HUES6 (cell line): ENCODE measurements around the gene TNFRSF8.
"Not testable (repeated sequence)": the region's sequence is repeated elsewhere in the genome, so short reads cannot be mapped to it uniquely, and the experiment has no call there.

Experiments used
- H3K27ac ChIP-seq: 2 replicates; pipeline ENCODE4 v1.7.0; 2013; ENCODE audit warnings: low read depth, mild to moderate bottlenecking, low read length, inconsistent platforms
- H3K27me3 ChIP-seq: 2 replicates; pipeline ENCODE4 v1.6.1; 2013; ENCODE audit warnings: low read length; ENCODE audit not compliant: control insufficient read depth, insufficient read depth
- H3K36me3 ChIP-seq: 2 replicates; pipeline ENCODE4 v1.6.1; 2013; ENCODE audit warnings: low read length; ENCODE audit not compliant: control insufficient read depth, insufficient read depth
- H3K4me1 ChIP-seq: 2 replicates; pipeline ENCODE4 v1.6.1; 2013; ENCODE audit warnings: low read length; ENCODE audit not compliant: control insufficient read depth, insufficient read depth
- H3K4me3 ChIP-seq: 2 replicates; pipeline ENCODE4 v1.5.1; 2013; ENCODE audit warnings: low read depth, low read length
- H3K9ac ChIP-seq: one replicate; pipeline ENCODE4 v1.6.1; 2013; ENCODE audit warnings: mild to moderate bottlenecking, low read length
- H3K9me3 ChIP-seq: 2 replicates; pipeline ENCODE4 v1.6.1; 2013; ENCODE audit warnings: low read depth, low read length; ENCODE audit not compliant: control insufficient read depth, insufficient read depth

Gene TNFRSF8

GRCh38 chr1:12106861-12107260, 43.8 kb downstream of the TNFRSF8 start:
- H3K27me3 ChIP-seq, H3K9me3 ChIP-seq, H3K4me3 ChIP-seq, H3K4me1 ChIP-seq, H3K9ac ChIP-seq, H3K27ac ChIP-seq: not testable (repeated sequence)
- H3K36me3 ChIP-seq = peaks cover 35% of the 10 kb centered on the region

- H3K4me1 ChIP-seq = no peaks in the 10 kb centered on the region
- no peak overlapping the region for H3K9ac ChIP-seq
- no peaks in the 10 kb centered on the region for H3K27me3 ChIP-seq
- peaks cover 43% of the 10 kb centered on the region for H3K36me3 ChIP-seq
- H3K9me3 ChIP-seq = no peaks in the 10 kb centered on the region
- no peak overlapping the region for H3K4me3 ChIP-seq
- no peak overlapping the region for H3K27ac ChIP-seq
Measured at GRCh38 chr1:12107718-12108117, 44.6 kb downstream of the TNFRSF8 start.

- no peaks in the 10 kb centered on the region for H3K9me3 ChIP-seq
- H3K4me3 ChIP-seq = no peak overlapping the region
- H3K27me3 ChIP-seq = no peaks in the 10 kb centered on the region
- H3K9ac ChIP-seq = no peak overlapping the region
- H3K4me1 ChIP-seq = no peaks in the 10 kb centered on the region
- H3K27ac ChIP-seq = no peak overlapping the region
- peaks cover 40% of the 10 kb centered on the region for H3K36me3 ChIP-seq
Measured at GRCh38 chr1:12109901-12110300, 46.8 kb downstream of the TNFRSF8 start.

GRCh38 chr1:12111741-12112140, 48.6 kb downstream of the TNFRSF8 start:
- no peak overlapping the region for H3K9ac ChIP-seq
- H3K9me3 ChIP-seq = no peaks in the 10 kb centered on the region
- H3K27ac ChIP-seq = no peak overlapping the region
- no peaks in the 10 kb centered on the region for H3K27me3 ChIP-seq
- no peaks in the 10 kb centered on the region for H3K4me1 ChIP-seq
- no peak overlapping the region for H3K4me3 ChIP-seq
- H3K36me3 ChIP-seq = peaks cover 45% of the 10 kb centered on the region

- H3K27ac ChIP-seq = no peak overlapping the region
- H3K4me3 ChIP-seq = no peak overlapping the region
- no peaks in the 10 kb centered on the region for H3K9me3 ChIP-seq
- no peaks in the 10 kb centered on the region for H3K27me3 ChIP-seq
- no peaks in the 10 kb centered on the region for H3K4me1 ChIP-seq
- peaks cover 50% of the 10 kb centered on the region for H3K36me3 ChIP-seq
- H3K9ac ChIP-seq = no peak overlapping the region
Measured at GRCh38 chr1:12112711-12113161, 49.6 kb downstream of the TNFRSF8 start.

- Histone ChIP-seq H3K4me3 (no peak overlapping the region), H3K9ac (no peak overlapping the region), H3K9me3 (no peaks in the 10 kb centered on the region), H3K27me3 (no peaks in the 10 kb centered on the region), H3K27ac (no peak overlapping the region), H3K36me3 (peaks cover 47% of the 10 kb centered on the region), H3K4me1 (no peaks in the 10 kb centered on the region)
Measured at GRCh38 chr1:12113433-12114339, 50.6 kb downstream of the TNFRSF8 start.

- H3K27me3 ChIP-seq = no peaks in the 10 kb centered on the region
- H3K36me3 ChIP-seq = peaks cover 48% of the 10 kb centered on the region
- no peaks in the 10 kb centered on the region for H3K4me1 ChIP-seq
- H3K27ac ChIP-seq = no peak overlapping the region
- H3K9me3 ChIP-seq = no peaks in the 10 kb centered on the region
- H3K9ac ChIP-seq = no peak overlapping the region
- no peak overlapping the region for H3K4me3 ChIP-seq
Measured at GRCh38 chr1:12114340-12114683, 51.2 kb downstream of the TNFRSF8 start.

- no peak overlapping the region for H3K4me3 ChIP-seq
- no peak overlapping the region for H3K9ac ChIP-seq
- peaks cover 48% of the 10 kb centered on the region for H3K36me3 ChIP-seq
- H3K27ac ChIP-seq = no peak overlapping the region
- no peaks in the 10 kb centered on the region for H3K4me1 ChIP-seq
- no peaks in the 10 kb centered on the region for H3K27me3 ChIP-seq
- H3K9me3 ChIP-seq = no peaks in the 10 kb centered on the region
Measured at GRCh38 chr1:12114916-12115315, 51.8 kb downstream of the TNFRSF8 start.

GRCh38 chr1:12121212-12122003, 58.3 kb downstream of the TNFRSF8 start:
- H3K9ac ChIP-seq = no peak overlapping the region
- H3K27ac ChIP-seq = no peak overlapping the region
- H3K4me3 ChIP-seq = no peak overlapping the region
- no peaks in the 10 kb centered on the region for H3K9me3 ChIP-seq
- no peaks in the 10 kb centered on the region for H3K27me3 ChIP-seq
- H3K4me1 ChIP-seq = peaks cover 4% of the 10 kb centered on the region; the same call in 1 of the 2 replicates
- peaks cover 44% of the 10 kb centered on the region for H3K36me3 ChIP-seq

GRCh38 chr1:12123172-12123571, 60.1 kb downstream of the TNFRSF8 start:
- Histone ChIP-seq H3K4me1 (peaks cover 4% of the 10 kb centered on the region; the same call in 1 of the 2 replicates), H3K27me3 (no peaks in the 10 kb centered on the region), H3K4me3 (no peak overlapping the region), H3K9ac (no peak overlapping the region), H3K27ac (no peak overlapping the region), H3K36me3 (peaks cover 47% of the 10 kb centered on the region), H3K9me3 (no peaks in the 10 kb centered on the region)
